Gastroesophageal sphincter (tissue), 4 donors: ENCODE measurements around the gene IGFBP7. TPM values are rescaled to one million over a fixed set of nuclear protein-coding genes. Genes with fewer than 3 reads are reported as not detected.
"Not testable (repeated sequence)": the region's sequence is repeated elsewhere in the genome, so short reads cannot be mapped to it uniquely, and the experiment has no call there.

Experiments used
- ATAC-seq: fragments of 150-250 bp; one replicate; pipeline ENCODE4 v1.9.1; 2016; ENCODE audit warnings: mild to moderate bottlenecking, moderate library complexity
- H3K27ac ChIP-seq, 4 donors: fragments of 200-600 bp; sonication (generic) in 3 of 4; 1 replicate in 3 of 4; 2 replicates in 1 of 4; pipeline ENCODE4 v1.5.1; 2016 to 2019
- H3K27me3 ChIP-seq: fragments of 200-600 bp; sonication (generic); one replicate; pipeline ENCODE4 v1.5.1; 2019
- H3K36me3 ChIP-seq, 2 donors: fragments of 200-600 bp; sonication (generic); one replicate each; pipeline ENCODE4 v1.5.1; 2019; ENCODE audit warnings: control low read depth in 1 of 2
- H3K4me1 ChIP-seq, 3 donors: fragments of 200-600 bp; sonication (generic); 1 replicate in 2 of 3; 2 replicates in 1 of 3; pipeline ENCODE4 v1.5.1; 2016 to 2019; ENCODE audit warnings: control low read depth in 2 of 3
- H3K4me3 ChIP-seq, 2 donors: fragments of 200-600 bp; sonication (generic); one replicate each; pipeline ENCODE4 v1.5.1; 2019; ENCODE audit warnings: mild to moderate bottlenecking in 1 of 2, moderate library complexity in 1 of 2
- H3K9me3 ChIP-seq, 3 donors: fragments of 200-600 bp; sonication (generic); one replicate each; pipeline ENCODE4 v1.5.1; 2017 to 2019; ENCODE audit warnings: control low read depth in 2 of 3
- EP300 ChIP-seq: sonication (generic); formaldehyde crosslinking; IDR thresholded peaks from one replicate; pipeline ENCODE4 v1.6.1; 2017; ENCODE audit warnings: antibody characterized with exemption, mild to moderate bottlenecking
- POLR2A ChIP-seq, 2 donors: fragments of 450-650 bp; IDR thresholded peaks; one replicate each; pipeline ENCODE4 v1.6.1; 2017; ENCODE audit warnings: antibody characterized with exemption in 2 of 2, mild to moderate bottlenecking in 2 of 2, moderate library complexity in 1 of 2
- POLR2AphosphoS5 ChIP-seq: sonication (generic); formaldehyde crosslinking; IDR thresholded peaks from one replicate; pipeline ENCODE4 v1.6.1; 2017; ENCODE audit warnings: antibody characterized with exemption
- WGBS, 2 donors: methylation state at CpG; one replicate each; pipeline ENCODE4 v1.1.5; 2018; ENCODE audit warnings: low coverage in 1 of 2; 5-methylcytosine and 5-hydroxymethylcytosine counted together
- total RNA-seq, 4 donors: library from RNA; depleted of rRNA; stranded (reverse); fragments of >200 nt; gene quantifications; one replicate each; pipeline ENCODE4 v1.1.0, GENCODE V29; 2016
- TF ChIP-seq, protein P1 (sequence below), 4 experiments: fragments of 200-600 bp in 2 of 4; fragments of 450-650 bp in 2 of 4; sonication (generic) in 1 of 4; IDR thresholded peaks; one replicate each; pipeline ENCODE4 v1.5.1; 2017 to 2019; ENCODE audit warnings: antibody characterized with exemption in 4 of 4, mild to moderate bottlenecking in 2 of 4, moderate library complexity in 2 of 4

Gene IGFBP7
- total RNA-seq, 4 donors from 2014 or later: 478 to 876 (median 798) TPM

DNA sequence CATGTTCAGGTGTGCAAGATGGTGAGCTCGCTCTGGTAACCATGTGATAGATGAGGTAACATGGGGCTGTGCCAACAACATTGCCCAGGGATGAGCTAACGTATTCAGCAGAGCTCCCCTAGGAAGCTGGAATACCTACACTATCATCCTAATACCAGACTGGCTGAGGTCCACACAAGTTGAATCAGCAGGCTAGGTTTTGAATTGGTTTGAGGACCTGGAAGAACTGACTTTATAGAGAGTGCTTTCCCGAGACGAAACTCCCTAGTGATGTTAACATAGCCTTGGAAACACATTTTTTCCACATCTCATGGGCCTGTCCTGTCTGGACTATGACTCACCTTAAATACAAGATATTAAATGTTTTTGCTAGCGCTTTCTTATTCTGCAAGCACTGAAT is 56.7 kb downstream of the IGFBP7 start:
- H3K4me3 ChIP-seq: no peak overlapping the region
- H3K4me1 ChIP-seq: peaks cover 0 to 78% (median 0%) of the 10 kb centered on the region in 3 donors
- ATAC-seq: peak; percentile 35
- H3K9me3 ChIP-seq: no peaks in the 10 kb centered on the region
- WGBS, 2 donors: 13 to 51% methylated on average over 3 to 4 of the region's 5 CpGs
- H3K36me3 ChIP-seq: no peaks in the 10 kb centered on the region
- no peaks in the 10 kb centered on the region for H3K27me3 ChIP-seq
- no peak for TF ChIP-seq POLR2AphosphoS5
- TF ChIP-seq EP300: no peak
- no peak for TF ChIP-seq POLR2A (IDR thresholded peaks at IDR 0.05)
- TF ChIP-seq, protein P1, sequence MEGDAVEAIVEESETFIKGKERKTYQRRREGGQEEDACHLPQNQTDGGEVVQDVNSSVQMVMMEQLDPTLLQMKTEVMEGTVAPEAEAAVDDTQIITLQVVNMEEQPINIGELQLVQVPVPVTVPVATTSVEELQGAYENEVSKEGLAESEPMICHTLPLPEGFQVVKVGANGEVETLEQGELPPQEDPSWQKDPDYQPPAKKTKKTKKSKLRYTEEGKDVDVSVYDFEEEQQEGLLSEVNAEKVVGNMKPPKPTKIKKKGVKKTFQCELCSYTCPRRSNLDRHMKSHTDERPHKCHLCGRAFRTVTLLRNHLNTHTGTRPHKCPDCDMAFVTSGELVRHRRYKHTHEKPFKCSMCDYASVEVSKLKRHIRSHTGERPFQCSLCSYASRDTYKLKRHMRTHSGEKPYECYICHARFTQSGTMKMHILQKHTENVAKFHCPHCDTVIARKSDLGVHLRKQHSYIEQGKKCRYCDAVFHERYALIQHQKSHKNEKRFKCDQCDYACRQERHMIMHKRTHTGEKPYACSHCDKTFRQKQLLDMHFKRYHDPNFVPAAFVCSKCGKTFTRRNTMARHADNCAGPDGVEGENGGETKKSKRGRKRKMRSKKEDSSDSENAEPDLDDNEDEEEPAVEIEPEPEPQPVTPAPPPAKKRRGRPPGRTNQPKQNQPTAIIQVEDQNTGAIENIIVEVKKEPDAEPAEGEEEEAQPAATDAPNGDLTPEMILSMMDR (IDR thresholded peaks at IDR 0.05): no peak
- peak overlapping the region in 2 of 4 donors; percentile 57 to 59 for H3K27ac ChIP-seq

DNA sequence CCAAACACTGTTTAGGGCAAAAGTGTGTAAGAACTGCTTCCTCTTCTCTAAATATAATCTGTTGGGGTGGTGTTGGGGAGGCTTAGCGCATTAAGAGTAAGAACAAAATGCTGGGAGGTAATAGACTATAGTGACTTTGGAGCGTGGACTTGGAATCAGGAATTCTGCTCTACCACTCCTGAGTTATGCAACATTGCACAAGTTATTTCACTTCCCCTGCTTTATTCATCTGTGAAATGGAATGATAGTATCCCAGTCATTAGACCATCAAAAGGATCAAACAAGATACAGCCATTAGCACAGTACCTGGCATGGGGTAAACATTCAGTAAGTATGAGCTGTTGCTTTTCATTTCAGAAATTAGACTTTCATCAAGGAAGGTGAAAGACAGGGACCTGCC is 58.7 kb downstream of the IGFBP7 start:
- no peak overlapping the region for H3K4me3 ChIP-seq
- no peak for TF ChIP-seq EP300
- no peak for TF ChIP-seq POLR2A (IDR thresholded peaks at IDR 0.05)
- TF ChIP-seq, protein P1 (IDR thresholded peaks at IDR 0.05): no peak
- TF ChIP-seq POLR2AphosphoS5: no peak
- H3K4me1 ChIP-seq: peaks cover 0 to 66% (median 0%) of the 10 kb centered on the region in 3 donors
- no peak for ATAC-seq
- H3K36me3 ChIP-seq: no peaks in the 10 kb centered on the region
- no peaks in the 10 kb centered on the region for H3K9me3 ChIP-seq
- no peaks in the 10 kb centered on the region for H3K27me3 ChIP-seq
- peak overlapping the region in 3 of 4 donors; percentile 8 to 43 (median 22) for H3K27ac ChIP-seq
- WGBS, 2 donors: 57 to 81% methylated on average over 2 of the region's 2 CpGs

DNA sequence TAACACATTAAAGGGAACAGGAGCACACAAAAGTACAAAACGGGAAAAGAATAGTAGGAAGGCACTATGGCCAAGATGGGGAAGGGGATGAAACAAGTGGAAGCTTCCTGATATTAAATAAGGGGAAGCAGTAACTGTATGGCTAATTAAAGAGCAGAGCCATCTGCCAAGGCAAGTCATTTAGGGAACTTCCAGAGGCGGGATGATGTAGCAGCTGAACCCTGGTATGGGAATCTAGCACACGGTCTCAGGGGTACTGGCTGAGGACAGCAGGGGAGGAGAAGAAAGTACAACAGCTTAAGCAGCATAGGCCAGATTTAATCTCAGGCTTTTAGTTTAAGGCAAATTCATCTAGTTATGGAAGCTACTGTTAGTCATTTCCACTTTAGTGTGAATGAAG is 59.1 kb downstream of the IGFBP7 start:
- TF ChIP-seq, protein P1 (IDR thresholded peaks at IDR 0.05): no peak
- TF ChIP-seq EP300 (no peak), POLR2AphosphoS5 (no peak), POLR2A (IDR thresholded peaks at IDR 0.05) (no peak)
- no peaks in the 10 kb centered on the region for H3K36me3 ChIP-seq
- no peak for ATAC-seq
- H3K4me1 ChIP-seq: peaks cover 0 to 66% (median 0%) of the 10 kb centered on the region in 3 donors
- 30 to 63% methylated on average over 1 to 3 of the region's 3 CpGs for WGBS, 2 donors
- no peak overlapping the region for H3K4me3 ChIP-seq
- H3K27me3 ChIP-seq: no peaks in the 10 kb centered on the region
- no peaks in the 10 kb centered on the region for H3K9me3 ChIP-seq
- H3K27ac ChIP-seq: peak overlapping the region in 2 of 4 donors; percentile 22 to 43

DNA sequence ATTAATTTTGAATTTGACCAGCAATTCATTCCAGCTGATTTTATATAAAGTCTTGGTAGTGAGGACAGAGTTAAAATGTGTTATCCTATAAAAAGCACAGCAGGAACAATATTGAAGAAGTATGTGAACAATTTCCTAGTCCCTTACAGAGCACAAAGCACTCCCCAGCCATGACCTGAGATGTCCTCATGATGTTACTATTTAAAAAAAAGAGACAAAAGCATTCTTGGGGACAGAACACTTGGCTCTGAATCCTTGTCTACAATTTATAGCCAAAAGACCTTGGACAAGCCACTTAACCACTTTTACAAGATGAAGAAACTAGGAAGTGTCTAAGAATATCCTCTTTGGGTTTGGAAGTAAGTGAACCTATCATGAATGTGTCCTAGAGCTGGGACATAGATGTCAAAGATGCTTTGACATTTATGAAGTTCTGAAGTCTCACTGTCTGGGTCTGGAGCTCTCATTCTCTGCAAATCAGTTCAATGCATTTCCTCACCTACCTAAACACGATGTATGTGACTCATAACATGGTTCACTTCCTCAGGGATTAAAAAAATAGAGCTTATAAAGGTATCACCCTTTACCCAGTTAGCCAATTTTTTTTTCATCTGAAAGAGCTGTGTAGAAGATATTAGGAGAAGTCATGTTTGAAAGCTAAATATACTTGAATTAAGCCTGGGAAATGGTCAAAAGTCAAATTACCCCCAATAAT is 61.4 kb downstream of the IGFBP7 start:
- Histone ChIP-seq H3K27ac (peak overlapping the region in 2 of 4 donors; percentile 28 to 46), H3K9me3 (no peaks in the 10 kb centered on the region), H3K4me3 (no peak overlapping the region), H3K4me1 (peaks cover 13 to 71% (median 13%) of the 10 kb centered on the region in 3 donors), H3K27me3 (no peaks in the 10 kb centered on the region), H3K36me3 (no peaks in the 10 kb centered on the region)
- ATAC-seq: no peak
- 57% methylated on average over 1 of the region's 1 CpG; no CpG with 5 or more reads in 1 of the 2 donors for WGBS, 2 donors
- TF ChIP-seq POLR2AphosphoS5: no peak
- TF ChIP-seq POLR2A (IDR thresholded peaks at IDR 0.05): no peak
- no peak for TF ChIP-seq EP300

DNA sequence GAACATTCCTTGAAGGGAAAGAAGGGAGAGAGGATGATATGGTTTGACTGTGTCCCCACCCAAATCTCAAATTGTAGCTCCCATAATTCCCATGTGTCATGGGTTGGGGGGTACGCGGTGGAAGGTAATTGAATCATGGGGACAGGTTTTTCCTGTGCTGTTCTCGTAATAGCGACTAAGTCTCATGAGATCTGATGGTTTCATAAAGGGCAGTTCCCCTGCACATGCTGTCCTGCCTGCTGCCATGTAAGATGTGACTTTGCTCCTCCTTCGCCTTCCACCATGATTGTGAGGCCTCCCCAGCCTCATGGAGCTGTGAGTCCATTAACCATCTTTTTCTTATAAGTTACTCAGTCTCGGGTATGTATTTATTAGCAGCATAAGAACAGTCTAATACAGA is 63.1 kb downstream of the IGFBP7 start:
- H3K9me3 ChIP-seq, ATAC-seq, H3K36me3 ChIP-seq, H3K4me3 ChIP-seq, H3K27me3 ChIP-seq: not testable (repeated sequence)
- Histone ChIP-seq H3K27ac (peak overlapping the region in 1 of 4 donors; percentile 41), H3K4me1 (peaks cover 13 to 82% (median 19%) of the 10 kb centered on the region in 3 donors)
- WGBS, 2 donors: 93 to 100% methylated on average over 3 to 4 of the region's 6 CpGs

DNA sequence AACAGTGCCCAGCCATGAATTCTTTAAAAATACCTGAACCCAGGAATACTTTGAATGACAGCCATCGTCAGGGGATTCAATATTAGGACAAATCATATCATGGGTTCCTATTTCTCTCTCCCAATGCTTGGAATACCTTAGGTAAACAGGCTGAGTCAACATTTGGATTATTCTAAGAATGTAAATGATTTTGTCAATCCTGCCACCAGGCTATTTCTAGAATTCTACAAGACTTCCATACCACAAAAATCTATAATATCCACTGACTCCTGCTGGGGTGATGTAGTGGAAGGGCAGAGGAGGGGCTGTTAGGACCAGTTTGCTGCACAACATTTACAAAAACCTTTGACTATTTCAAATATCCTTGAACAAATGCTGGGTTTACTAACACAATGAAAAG is 65.2 kb downstream of the IGFBP7 start:
- 92% methylated on average over 1 of the region's 1 CpG; no CpG with 5 or more reads in 1 of the 2 donors for WGBS, 2 donors
- Histone ChIP-seq H3K4me1 (peaks cover 13 to 86% (median 19%) of the 10 kb centered on the region in 3 donors), H3K27me3 (no peaks in the 10 kb centered on the region), H3K27ac (peak overlapping the region in 3 of 4 donors; percentile 61 to 71 (median 65)), H3K9me3 (no peaks in the 10 kb centered on the region), H3K36me3 (peaks cover 0 to 6% of the 10 kb centered on the region in 2 donors), H3K4me3 (no peak overlapping the region)
- TF ChIP-seq POLR2AphosphoS5: no peak
- TF ChIP-seq EP300: no peak
- no peak for TF ChIP-seq POLR2A (IDR thresholded peaks at IDR 0.05)
- TF ChIP-seq, protein P1 (IDR thresholded peaks at IDR 0.05): no peak
- no peak for ATAC-seq
